HG03095 (cell line): ENCODE measurements around the gene PREX1.

Source experiments
- ATAC-seq: cut with Tn5 transposase; IDR thresholded peaks from one replicate; pipeline ENCODE4 v1.9.1; 2021; ENCODE audit warnings: moderate library complexity; ENCODE audit not compliant: unreplicated experiment

PREX1 gene

GRCh38 chr20:48721324-48722001 is 106.3 kb downstream of the PREX1 start:
- ATAC-seq: no peak

GRCh38 chr20:48720256-48720985 is 107.4 kb downstream of the PREX1 start:
- no peak for ATAC-seq

GRCh38 chr20:48719598-48720255 is 108.1 kb downstream of the PREX1 start:
- ATAC-seq: no peak

GRCh38 chr20:48718786-48719578 is 108.8 kb downstream of the PREX1 start:
- ATAC-seq: no peak

- ATAC-seq: no peak
These were observed 110.0 kb downstream of the PREX1 start for GRCh38 chr20:48717680-48718223.

- ATAC-seq: no peak
These were observed 110.6 kb downstream of the PREX1 start for GRCh38 chr20:48717095-48717672.

- no peak for ATAC-seq
These were observed 111.3 kb downstream of the PREX1 start for GRCh38 chr20:48716541-48716940.

- ATAC-seq: no peak
These were observed 111.7 kb downstream of the PREX1 start for GRCh38 chr20:48716086-48716485.

- no peak for ATAC-seq
These were observed 113.0 kb downstream of the PREX1 start for GRCh38 chr20:48714764-48715163.

- ATAC-seq: no peak
These were observed 115.9 kb downstream of the PREX1 start for GRCh38 chr20:48711696-48712464.

GRCh38 chr20:48711044-48711428 is 116.8 kb downstream of the PREX1 start:
- ATAC-seq: no peak

- no peak for ATAC-seq
These were observed 117.3 kb downstream of the PREX1 start for GRCh38 chr20:48710341-48711043.

GRCh38 chr20:48709744-48710143 is 118.1 kb downstream of the PREX1 start:
- no peak for ATAC-seq

GRCh38 chr20:48709058-48709691 is 118.6 kb downstream of the PREX1 start:
- ATAC-seq: no peak

GRCh38 chr20:48708630-48709029 is 119.2 kb downstream of the PREX1 start:
- ATAC-seq: no peak

GRCh38 chr20:48708116-48708515 is 119.7 kb downstream of the PREX1 start:
- no peak for ATAC-seq

GRCh38 chr20:48706710-48707365 is 121.0 kb downstream of the PREX1 start:
- ATAC-seq: no peak

- ATAC-seq: no peak
These were observed 121.6 kb downstream of the PREX1 start for GRCh38 chr20:48706116-48706656.
